Measurements from ENCODE around the gene ABCA1.
A peak's percentile ranks its signal among the peaks of the same experiment; 100 is the strongest.
"Not testable (repeated sequence)": the region's sequence is repeated elsewhere in the genome, so short reads cannot be mapped to it uniquely, and the experiment has no call there.

ABCA1 gene

GRCh38 chr9:104944356-104944755 lies 16.4 kb upstream of the ABCA1 start:
- no peak for DNase-seq

GRCh38 chr9:104941597-104941996 lies 13.6 kb upstream of the ABCA1 start:
- DNase-seq, result peak in 1 of 3 donors; percentile 35

- DNase-seq, result no peak
Observed at GRCh38 chr9:104936291-104936690, 8.3 kb upstream of the ABCA1 start.

- DNase-seq, result not testable (repeated sequence)
Observed at GRCh38 chr9:104935501-104935810, 7.5 kb upstream of the ABCA1 start.

- no peak for DNase-seq
Observed at GRCh38 chr9:104934691-104935500, 6.9 kb upstream of the ABCA1 start.

GRCh38 chr9:104933091-104933490 lies 5.1 kb upstream of the ABCA1 start:
- DNase-seq, result not testable (repeated sequence)

- no peak for DNase-seq
Observed at GRCh38 chr9:104931256-104931655, 3.3 kb upstream of the ABCA1 start.

GRCh38 chr9:104927216-104927911 lies 591 bp downstream of the ABCA1 start:
- DNase-seq, result peak; percentile 50 to 63 (median 53)

- no peak for DNase-seq
Observed at GRCh38 chr9:104923740-104924139, 4.2 kb downstream of the ABCA1 start.

GRCh38 chr9:104923289-104923688 lies 4.7 kb downstream of the ABCA1 start:
- DNase-seq, result peak; percentile 50 to 68 (median 68)

GRCh38 chr9:104922748-104923147 lies 5.2 kb downstream of the ABCA1 start:
- not testable (repeated sequence) for DNase-seq

GRCh38 chr9:104921067-104921741 lies 6.8 kb downstream of the ABCA1 start:
- DNase-seq, result no peak

- no peak for DNase-seq
Observed at GRCh38 chr9:104915753-104916152, 12.2 kb downstream of the ABCA1 start.

- DNase-seq, result no peak
Observed at GRCh38 chr9:104915049-104915448, 12.9 kb downstream of the ABCA1 start.

GRCh38 chr9:104914466-104914865 lies 13.5 kb downstream of the ABCA1 start:
- DNase-seq, result peak; percentile 62 to 75 (median 66)

GRCh38 chr9:104912606-104913005 lies 15.3 kb downstream of the ABCA1 start:
- DNase-seq, result no peak

GRCh38 chr9:104911032-104911607 lies 16.8 kb downstream of the ABCA1 start:
- DNase-seq, result peak; percentile 34 to 73 (median 61)

GRCh38 chr9:104907278-104907951 lies 20.5 kb downstream of the ABCA1 start:
- no peak for DNase-seq

- DNase-seq, result peak in 2 of 3 donors; percentile 33 to 65
Observed at GRCh38 chr9:104906441-104907277, 21.3 kb downstream of the ABCA1 start.

- no peak for DNase-seq
Observed at GRCh38 chr9:104905931-104906330, 22.0 kb downstream of the ABCA1 start.

GRCh38 chr9:104905153-104905901 lies 22.6 kb downstream of the ABCA1 start:
- DNase-seq, result no peak
